H1 (cell line): Measurements from ENCODE around the gene PRCP. TPM values are rescaled to one million over a fixed set of nuclear protein-coding genes. Genes with fewer than 3 reads are reported as not detected.

Experiments used
- CTCF ChIA-PET: fragments of 300-600 bp; sonication (Branson Sonifier 250); formaldehyde crosslinking; loops from one replicate; lab custom pipeline; 2021; ENCODE audit not compliant: partially characterized antibody; lab: Charles Lee
- POLR2A ChIA-PET: fragments of 300-600 bp; sonication (Branson Sonifier 250); formaldehyde crosslinking; loops from one replicate; lab custom pipeline; 2021; ENCODE audit warnings: inconsistent platforms; ENCODE audit not compliant: partially characterized antibody; lab: Charles Lee
- DNase-seq, 2 experiments: peaks; one replicate each; pipeline versions ENCODE4 v3.0.0 to v3.0.0-alpha.2; 2010 to 2022; ENCODE audit warnings: low spot score in 2 of 2, low read depth in 1 of 2, mixed read lengths in 1 of 2
- FAIRE-seq: peaks from 2 replicates; lab custom pipeline; 2011; peaks lifted over from hg19 to GRCh38; lab: Jason Lieb, UNC
- H2AFZ ChIP-seq: 2 replicates; pipeline ENCODE4 v1.8.1; 2012; ENCODE audit warnings: low read length, inconsistent platforms
- H2AK5ac ChIP-seq: 2 replicates; pipeline ENCODE4 v1.6.1; 2013; ENCODE audit warnings: low read depth, low read length
- H2BK120ac ChIP-seq: replicated peaks from 2 replicates; pipeline ENCODE3; 2013; ENCODE audit warnings: low read depth, low read length, inconsistent platforms
- H2BK12ac ChIP-seq: 2 replicates; pipeline ENCODE4 v1.6.1; 2013; ENCODE audit warnings: low read depth, low read length
- H2BK15ac ChIP-seq: 2 replicates; pipeline ENCODE4 v1.6.1; 2013; ENCODE audit warnings: low read length
- H2BK20ac ChIP-seq: 2 replicates; pipeline ENCODE4 v1.6.1; 2013; ENCODE audit warnings: low read length
- H2BK5ac ChIP-seq: 2 replicates; pipeline ENCODE4 v1.6.1; 2013; ENCODE audit warnings: low read depth, low read length
- H3K14ac ChIP-seq: 2 replicates; pipeline ENCODE4 v1.6.1; 2013; ENCODE audit warnings: inconsistent platforms; ENCODE audit not compliant: insufficient read length
- H3K18ac ChIP-seq: 2 replicates; pipeline ENCODE4 v1.6.1; 2013; ENCODE audit warnings: low read length; ENCODE audit errors: extremely low read depth
- H3K23ac ChIP-seq: 2 replicates; pipeline ENCODE4 v1.6.1; 2013; ENCODE audit warnings: inconsistent platforms; ENCODE audit not compliant: insufficient read length
- H3K23me2 ChIP-seq: 2 replicates; pipeline ENCODE4 v1.6.1; 2013; ENCODE audit warnings: low read depth, low read length
- H3K27ac ChIP-seq: 2 replicates; pipeline ENCODE4 v1.6.1; 2011; ENCODE audit warnings: low read depth, low read length, inconsistent platforms
- H3K27me3 ChIP-seq, 4 experiments: replicated peaks in 1 of 4; 1 replicate in 1 of 4; 2 replicates in 3 of 4; pipeline versions ENCODE4 v1.6.1 to v1.8.1; 2011 to 2013; ENCODE audit warnings: low read length in 3 of 4, mild to moderate bottlenecking in 3 of 4, inconsistent platforms in 2 of 4, mixed read lengths in 2 of 4, moderate library complexity in 1 of 4; ENCODE audit not compliant: control insufficient read depth in 3 of 4, insufficient read depth in 3 of 4; ENCODE audit errors: extremely low read depth in 1 of 4
- H3K36me3 ChIP-seq, 4 experiments: 2 replicates each; pipeline versions ENCODE4 v1.6.1 to v1.8.1; 2011 to 2013; ENCODE audit warnings: mild to moderate bottlenecking in 4 of 4, low read length in 3 of 4, moderate library complexity in 2 of 4, control low read depth in 1 of 4, inconsistent platforms in 1 of 4; ENCODE audit not compliant: insufficient read depth in 4 of 4, control insufficient read depth in 2 of 4
- H3K4ac ChIP-seq: replicated peaks from 2 replicates; pipeline ENCODE3; 2013; ENCODE audit warnings: low read length, low read depth, mixed read lengths, inconsistent platforms; ENCODE audit not compliant: insufficient read length
- H3K4me1 ChIP-seq, 4 experiments: replicated peaks in 1 of 4; 1 replicate in 1 of 4; 2 replicates in 3 of 4; pipeline versions ENCODE4 v1.6.1 to v1.8.1; 2011 to 2013; ENCODE audit warnings: low read length in 3 of 4, inconsistent platforms in 2 of 4, mixed read lengths in 1 of 4; ENCODE audit not compliant: insufficient read depth in 4 of 4, control insufficient read depth in 3 of 4
- H3K4me2 ChIP-seq, 2 experiments: 2 replicates each; pipeline versions ENCODE4 v1.6.1 to v1.8.1; 2011 to 2013; ENCODE audit warnings: low read depth in 2 of 2, low read length in 2 of 2, control low read depth in 1 of 2, inconsistent platforms in 1 of 2, mild to moderate bottlenecking in 1 of 2; ENCODE audit not compliant: insufficient read depth in 1 of 2
- H3K4me3 ChIP-seq, 4 experiments: fragments of 200-600, 300-600 bp in 1 of 4; sonication (generic), shearing (Covaris generic), sonication (Bioruptor Twin) in 1 of 4; 2 replicates each; pipeline versions ENCODE4 v1.5.1 to v1.8.1; 2011 to 2016; ENCODE audit warnings: low read length in 4 of 4, low read depth in 3 of 4, control low read depth in 2 of 4, inconsistent platforms in 2 of 4, mild to moderate bottlenecking in 2 of 4, mixed read lengths in 1 of 4, moderate library complexity in 1 of 4; ENCODE audit not compliant: insufficient read depth in 2 of 4; ENCODE audit errors: extremely low read depth in 1 of 4
- H3K56ac ChIP-seq: replicated peaks from 2 replicates; pipeline ENCODE3; 2013; ENCODE audit warnings: low read depth, mild to moderate bottlenecking, mixed read lengths, low read length, inconsistent platforms; ENCODE audit not compliant: insufficient read length
- H3K79me1 ChIP-seq: 2 replicates; pipeline ENCODE4 v1.6.1; 2013; ENCODE audit warnings: low read depth, low read length, control low read depth
- H3K79me2 ChIP-seq, 2 experiments: 2 replicates each; pipeline versions ENCODE4 v1.6.1 to v1.8.1; 2012 to 2013; ENCODE audit warnings: low read length in 2 of 2, mild to moderate bottlenecking in 2 of 2, inconsistent platforms in 1 of 2; ENCODE audit not compliant: insufficient read depth in 2 of 2, control insufficient read depth in 1 of 2
- H3K9ac ChIP-seq, 4 experiments: replicated peaks in 1 of 4; 1 replicate in 1 of 4; 2 replicates in 3 of 4; pipeline versions ENCODE4 v1.6.1 to v1.8.1; 2011 to 2013; ENCODE audit warnings: low read depth in 3 of 4, low read length in 3 of 4, control low read depth in 2 of 4, mild to moderate bottlenecking in 2 of 4, moderate library complexity in 2 of 4, inconsistent platforms in 1 of 4; ENCODE audit errors: extremely low read depth in 1 of 4
- H3K9me3 ChIP-seq, 2 experiments: 2 replicates each; pipeline versions ENCODE4 v1.6.1 to v1.8.1; 2012 to 2013; ENCODE audit warnings: mild to moderate bottlenecking in 2 of 2, moderate library complexity in 2 of 2, control low read depth in 1 of 2, inconsistent platforms in 1 of 2, low read depth in 1 of 2, low read length in 1 of 2, mixed read lengths in 1 of 2; ENCODE audit not compliant: insufficient read depth in 2 of 2
- H4K20me1 ChIP-seq, 2 experiments: replicated peaks in 1 of 2; 2 replicates each; pipeline versions ENCODE3 to v1.8.1; 2011 to 2013; ENCODE audit warnings: inconsistent platforms in 2 of 2, low read length in 2 of 2, mild to moderate bottlenecking in 1 of 2; ENCODE audit not compliant: insufficient read depth in 2 of 2, control insufficient read depth in 1 of 2
- H4K5ac ChIP-seq: 2 replicates; pipeline ENCODE4 v1.6.1; 2013; ENCODE audit warnings: low read length, low read depth, mixed read lengths, inconsistent platforms; ENCODE audit not compliant: insufficient read length
- H4K8ac ChIP-seq: 2 replicates; pipeline ENCODE4 v1.8.0; 2013; ENCODE audit warnings: mild to moderate bottlenecking, moderate library complexity, low read length, inconsistent platforms; ENCODE audit not compliant: insufficient read depth; ENCODE audit errors: extremely low read depth
- H4K91ac ChIP-seq: replicated peaks from 2 replicates; pipeline ENCODE3; 2013; ENCODE audit warnings: low read length, mixed read lengths, inconsistent platforms; ENCODE audit not compliant: insufficient read length
- BACH1 ChIP-seq: IDR thresholded peaks from 2 replicates; pipeline ENCODE4 v1.6.1; 2012; ENCODE audit warnings: low read length, improper control_type of control experiment
- HDAC6 ChIP-seq: IDR thresholded peaks from one replicate; pipeline ENCODE4 v1.7.1; 2012; ENCODE audit warnings: low read depth, mild to moderate bottlenecking, inconsistent platforms, low read length, moderate library complexity
- KDM5A ChIP-seq: fragments of 200-600 bp; IDR thresholded peaks from 2 replicates; pipeline ENCODE4 v1.7.1; 2012; ENCODE audit warnings: mild to moderate bottlenecking, low read length, inconsistent platforms, mixed read lengths
- POU5F1 ChIP-seq: IDR thresholded peaks from 2 replicates; pipeline ENCODE4 v1.6.1; 2011; ENCODE audit warnings: low read depth, mild to moderate bottlenecking, low read length, moderate library complexity
- WGBS, 2 experiments: shearing (Covaris generic) in 1 of 2; methylation state at CpG; one replicate each; pipeline versions ENCODE4 v1.1.6 to v1.1.7; 2013 to 2015; ENCODE audit warnings: low lambda C conversion rate in 2 of 2, mixed read lengths in 2 of 2, inconsistent platforms in 1 of 2, low coverage in 1 of 2, missing lambda C conversion rate in 1 of 2; ENCODE audit not compliant: insufficient replicate concordance in 2 of 2, insufficient coverage in 1 of 2, insufficient read length in 1 of 2; ENCODE audit errors: extremely low coverage in 1 of 2, missing lambda C conversion rate in 1 of 2; 5-methylcytosine and 5-hydroxymethylcytosine counted together
- polyA plus RNA-seq, 7 experiments: library from polyadenylated mRNA; depleted of rRNA in 3 of 7; stranded (reverse) in 5 of 7; unstranded in 2 of 7; fragments of >200 nt in 5 of 7; fragments of 200-250 nt in 2 of 7; gene quantifications; 1 replicate in 5 of 7; 2 replicates in 1 of 7; 4 replicates in 1 of 7; pipeline versions ENCODE4 v1.2.1 to v1.2.3, GENCODE V29; 2011 to 2013; ENCODE audit warnings: missing spikeins in 2 of 7, mixed read lengths in 2 of 7
- total RNA-seq: library from RNA; stranded (reverse); fragmentation: NEBNext Ultra II Directional; extraction: Animal tissue kit (Norgen Biotek cat#: 25700); gene quantifications from 2 replicates; pipeline ENCODE4 v1.2.1, GENCODE V29; 2021
- TF ChIP-seq, protein P1 (sequence below), 3 experiments: IDR thresholded peaks; 1 replicate in 2 of 3; 2 replicates in 1 of 3; pipeline versions ENCODE4 v1.5.1 to v1.6.1; 2011; ENCODE audit warnings: low read length in 3 of 3, mild to moderate bottlenecking in 3 of 3, inconsistent platforms in 2 of 3, low read depth in 1 of 3, moderate library complexity in 1 of 3; ENCODE audit not compliant: insufficient read depth in 1 of 3; ENCODE audit errors: control extremely low read depth in 1 of 3
- TF ChIP-seq, protein P2 (sequence below): IDR thresholded peaks from 2 replicates; pipeline ENCODE4 v1.6.1; 2012; ENCODE audit warnings: inconsistent platforms

PRCP gene
- total and polyA plus RNA-seq, 2 of the 8 experiments (the other 6 are each of a cell fraction or from before 2014, with no cell fraction given), result 63.8 to 84.4 TPM

DNA sequence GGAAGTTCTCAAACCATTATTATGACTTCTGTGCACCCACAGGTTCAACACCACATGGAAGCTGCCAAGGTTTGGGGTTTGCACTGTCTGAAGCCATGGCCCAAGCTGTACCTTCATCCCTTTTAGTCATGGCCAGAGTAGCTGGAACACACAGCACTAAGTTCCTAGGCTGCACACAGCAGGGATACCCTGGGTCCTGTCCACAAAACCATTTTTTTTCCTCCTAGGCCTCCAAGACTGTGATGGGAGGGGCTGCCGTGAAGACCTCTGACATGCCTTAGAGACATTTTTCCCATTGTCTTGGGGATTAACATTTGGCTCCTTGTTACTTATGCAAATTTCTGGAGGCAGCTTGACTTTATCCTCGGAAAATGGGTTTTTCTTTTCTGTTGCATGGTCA lies 44.0 kb upstream of the PRCP start:
- CTCF ChIA-PET, result interaction anchor here (0.7 to 1.4 kb wide), 4 partner anchors 14 to 18 kb away, joined by 3 read pairs; no protein-coding TSS in a partner anchor

More for the DNA sequence above, 44.0 kb upstream of the PRCP start:
- Histone ChIP-seq H3K27me3 (no peaks in the 10 kb centered on the region), H3K4me2 (no peak overlapping the region), H4K8ac (no peak overlapping the region), H4K91ac (no peak overlapping the region), H3K18ac (no peak overlapping the region), H3K23me2 (no peaks in the 10 kb centered on the region; the same call in 1 of the 2 replicates), H2BK120ac (no peak overlapping the region), H3K36me3 (no peaks in the 10 kb centered on the region), H3K4ac (no peak overlapping the region), H2BK5ac (no peak overlapping the region), H3K14ac (no peak overlapping the region), H3K79me2 (no peaks in the 10 kb centered on the region), H3K9me3 (no peaks in the 10 kb centered on the region), H2BK12ac (no peak overlapping the region), H3K23ac (no peak overlapping the region), H3K27ac (no peak overlapping the region), H3K4me3 (no peak overlapping the region), H2BK20ac (no peak overlapping the region), H2BK15ac (no peak overlapping the region), H4K5ac (no peak overlapping the region), H2AK5ac (no peak overlapping the region), H3K79me1 (no peaks in the 10 kb centered on the region), H3K56ac (no peak overlapping the region), H2AFZ (no peak overlapping the region), H4K20me1 (no peaks in the 10 kb centered on the region), H3K9ac (no peak overlapping the region), H3K4me1 (no peaks in the 10 kb centered on the region)
- 80% methylated on average over 2 of the region's 2 CpGs; no CpG with 5 or more reads in 1 of the 2 experiments for WGBS, 2 experiments
- TF ChIP-seq, protein P1, sequence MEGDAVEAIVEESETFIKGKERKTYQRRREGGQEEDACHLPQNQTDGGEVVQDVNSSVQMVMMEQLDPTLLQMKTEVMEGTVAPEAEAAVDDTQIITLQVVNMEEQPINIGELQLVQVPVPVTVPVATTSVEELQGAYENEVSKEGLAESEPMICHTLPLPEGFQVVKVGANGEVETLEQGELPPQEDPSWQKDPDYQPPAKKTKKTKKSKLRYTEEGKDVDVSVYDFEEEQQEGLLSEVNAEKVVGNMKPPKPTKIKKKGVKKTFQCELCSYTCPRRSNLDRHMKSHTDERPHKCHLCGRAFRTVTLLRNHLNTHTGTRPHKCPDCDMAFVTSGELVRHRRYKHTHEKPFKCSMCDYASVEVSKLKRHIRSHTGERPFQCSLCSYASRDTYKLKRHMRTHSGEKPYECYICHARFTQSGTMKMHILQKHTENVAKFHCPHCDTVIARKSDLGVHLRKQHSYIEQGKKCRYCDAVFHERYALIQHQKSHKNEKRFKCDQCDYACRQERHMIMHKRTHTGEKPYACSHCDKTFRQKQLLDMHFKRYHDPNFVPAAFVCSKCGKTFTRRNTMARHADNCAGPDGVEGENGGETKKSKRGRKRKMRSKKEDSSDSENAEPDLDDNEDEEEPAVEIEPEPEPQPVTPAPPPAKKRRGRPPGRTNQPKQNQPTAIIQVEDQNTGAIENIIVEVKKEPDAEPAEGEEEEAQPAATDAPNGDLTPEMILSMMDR (IDR thresholded peaks at IDR 0.05; ENCODE audit: control extremely low read depth in 1 of 3, insufficient read depth in 1 of 3, low read depth in 1 of 3, low read length in 3 of 3), result no peak
- TF ChIP-seq BACH1 (no peak), KDM5A (no peak), POU5F1 (no peak), HDAC6 (no peak)
- TF ChIP-seq, protein P2, sequence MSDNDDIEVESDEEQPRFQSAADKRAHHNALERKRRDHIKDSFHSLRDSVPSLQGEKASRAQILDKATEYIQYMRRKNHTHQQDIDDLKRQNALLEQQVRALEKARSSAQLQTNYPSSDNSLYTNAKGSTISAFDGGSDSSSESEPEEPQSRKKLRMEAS, result no peak
- FAIRE-seq (no peak), DNase-seq (no peak)
- POLR2A ChIA-PET, result no interaction called here
